Body of pancreas (tissue), 2 donors: ENCODE measurements around the gene MB21D2. TPM values are rescaled to one million over a fixed set of nuclear protein-coding genes. Genes with fewer than 3 reads are reported as not detected.

Experiments
- total RNA-seq, 2 donors: library from RNA; depleted of rRNA; stranded (reverse); fragments of >200 nt; gene quantifications; one replicate each; pipeline ENCODE4 v1.1.0, GENCODE V29; 2016

The MB21D2 gene
- total RNA-seq, 2 donors from 2014 or later: 0.66 to 1.8 TPM

Other genes starting within 250 kb of the MB21D2 start
- gene FGF12, start 190.3 kb downstream of the MB21D2 start, total RNA-seq: 1 to 10 TPM in 1 of 2 donors, under 1 TPM in 1; 0.99 to 2.3 TPM